ENCODE data around the gene SPHK2. TPM values are rescaled to one million over a fixed set of nuclear protein-coding genes. Genes with fewer than 3 reads are reported as not detected.

SPHK2 gene
- total and polyA plus RNA-seq, 9 donors: 2.9 to 37.2 (median 25.4) TPM

DNA sequence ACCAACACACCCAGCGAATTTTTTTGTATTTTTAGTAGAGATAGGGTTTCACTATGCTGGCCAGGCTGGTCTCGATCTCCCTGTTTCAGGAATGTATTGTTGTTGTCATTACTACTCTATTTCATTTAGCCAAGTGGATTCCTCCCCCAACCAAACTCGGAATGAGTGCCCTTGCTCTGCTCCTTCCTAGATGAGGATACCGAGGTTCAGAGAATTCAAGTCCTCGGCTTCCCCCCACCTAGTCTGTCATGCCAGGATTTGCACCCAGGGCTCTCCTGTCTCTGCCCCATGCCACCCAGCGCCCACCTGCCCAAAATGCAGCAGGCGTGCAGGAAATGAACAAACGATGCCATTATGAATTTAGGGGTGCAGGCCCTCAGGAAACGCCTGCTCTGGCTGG is 16.3 kb upstream of the SPHK2 start:
- no peaks in the 10 kb centered on the region for H3K36me3 ChIP-seq
- intact Hi-C loops (cut with DNase I): no loop called here

DNA sequence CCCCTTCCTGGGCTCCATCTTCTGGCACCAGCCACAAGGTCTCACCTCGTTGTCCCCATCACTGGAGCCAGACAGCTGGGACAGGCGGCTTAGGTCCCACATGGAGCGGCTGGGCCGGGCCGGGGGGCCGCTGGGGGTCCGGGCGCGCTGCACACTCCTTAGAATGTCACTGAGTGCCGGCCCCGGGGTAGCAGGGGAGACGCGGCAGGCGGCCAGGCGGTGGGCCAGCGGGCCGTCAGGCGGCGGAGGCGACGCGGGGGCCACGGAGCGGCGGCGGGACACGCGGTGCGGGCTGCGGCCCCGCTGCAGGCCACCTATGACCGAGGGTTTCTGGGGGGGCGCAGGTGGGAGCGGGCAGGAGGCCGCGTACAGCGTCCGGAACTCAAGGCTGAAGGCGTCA is 15.9 kb upstream of the SPHK2 start:
- WGBS, 3 donors: 85 to 88% (median 87%) methylated on average over 38 to 39 of the region's 39 CpGs
- no peak for DNase-seq
- Histone ChIP-seq H3K4me1 (ENCODE audit: insufficient read depth) (no peaks in the 10 kb centered on the region), H3K27ac (no peak overlapping the region), H3K9me3 (no peaks in the 10 kb centered on the region), H3K4me3 (no peak overlapping the region), H3K27me3 (no peaks in the 10 kb centered on the region), H3K36me3 (no peaks in the 10 kb centered on the region)
- intact Hi-C loops (cut with DNase I): no loop called here
- TF ChIP-seq, protein P1, sequence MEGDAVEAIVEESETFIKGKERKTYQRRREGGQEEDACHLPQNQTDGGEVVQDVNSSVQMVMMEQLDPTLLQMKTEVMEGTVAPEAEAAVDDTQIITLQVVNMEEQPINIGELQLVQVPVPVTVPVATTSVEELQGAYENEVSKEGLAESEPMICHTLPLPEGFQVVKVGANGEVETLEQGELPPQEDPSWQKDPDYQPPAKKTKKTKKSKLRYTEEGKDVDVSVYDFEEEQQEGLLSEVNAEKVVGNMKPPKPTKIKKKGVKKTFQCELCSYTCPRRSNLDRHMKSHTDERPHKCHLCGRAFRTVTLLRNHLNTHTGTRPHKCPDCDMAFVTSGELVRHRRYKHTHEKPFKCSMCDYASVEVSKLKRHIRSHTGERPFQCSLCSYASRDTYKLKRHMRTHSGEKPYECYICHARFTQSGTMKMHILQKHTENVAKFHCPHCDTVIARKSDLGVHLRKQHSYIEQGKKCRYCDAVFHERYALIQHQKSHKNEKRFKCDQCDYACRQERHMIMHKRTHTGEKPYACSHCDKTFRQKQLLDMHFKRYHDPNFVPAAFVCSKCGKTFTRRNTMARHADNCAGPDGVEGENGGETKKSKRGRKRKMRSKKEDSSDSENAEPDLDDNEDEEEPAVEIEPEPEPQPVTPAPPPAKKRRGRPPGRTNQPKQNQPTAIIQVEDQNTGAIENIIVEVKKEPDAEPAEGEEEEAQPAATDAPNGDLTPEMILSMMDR (IDR thresholded peaks at IDR 0.05): no peak
- TF ChIP-seq EP300 (IDR thresholded peaks at IDR 0.05): no peak

More for the DNA sequence above, 16.3 kb upstream of the SPHK2 start:
- Histone ChIP-seq H3K4me3 (no peak overlapping the region), H3K27me3 (no peaks in the 10 kb centered on the region), H3K27ac (no peak overlapping the region), H3K4me1 (ENCODE audit: insufficient read depth) (no peaks in the 10 kb centered on the region), H3K9me3 (no peaks in the 10 kb centered on the region)
- no peak for TF ChIP-seq POLR2A (IDR thresholded peaks at IDR 0.05)
- DNase-seq: no peak
- WGBS, 3 donors: 72 to 81% (median 72%) methylated on average over 9 of the region's 9 CpGs

DNA sequence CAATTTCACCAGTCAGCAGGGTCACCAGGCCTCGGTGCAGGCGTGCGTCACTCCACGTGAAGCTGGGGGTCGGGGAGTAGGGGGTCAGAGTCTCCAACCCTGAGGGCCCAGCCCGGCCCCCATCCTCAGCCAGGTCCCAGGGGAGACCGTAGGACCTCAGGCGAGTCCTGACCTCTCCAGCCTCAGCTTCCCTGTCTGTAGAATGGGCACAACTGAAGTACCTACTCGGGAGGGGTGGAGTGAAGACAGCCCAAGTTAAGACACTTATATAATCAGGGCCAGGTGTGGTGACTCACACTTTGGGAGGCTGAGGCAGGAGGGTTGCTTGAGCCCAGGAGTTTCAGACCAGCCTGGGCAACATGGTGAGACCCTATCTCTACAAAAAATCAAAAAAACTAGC is 15.5 kb upstream of the SPHK2 start:
- Histone ChIP-seq H3K4me1 (ENCODE audit: insufficient read depth) (no peaks in the 10 kb centered on the region), H3K36me3 (no peaks in the 10 kb centered on the region), H3K27me3 (no peaks in the 10 kb centered on the region), H3K9me3 (no peaks in the 10 kb centered on the region), H3K4me3 (no peak overlapping the region), H3K27ac (no peak overlapping the region)
- WGBS, 3 donors: 87 to 91% (median 88%) methylated on average over 9 of the region's 9 CpGs
- intact Hi-C loops (cut with DNase I): no loop called here
- TF ChIP-seq, protein P1 (IDR thresholded peaks at IDR 0.05): no peak
- TF ChIP-seq EP300 (IDR thresholded peaks at IDR 0.05) (no peak), POLR2A (IDR thresholded peaks at IDR 0.05) (no peak)
- no peak for DNase-seq

DNA sequence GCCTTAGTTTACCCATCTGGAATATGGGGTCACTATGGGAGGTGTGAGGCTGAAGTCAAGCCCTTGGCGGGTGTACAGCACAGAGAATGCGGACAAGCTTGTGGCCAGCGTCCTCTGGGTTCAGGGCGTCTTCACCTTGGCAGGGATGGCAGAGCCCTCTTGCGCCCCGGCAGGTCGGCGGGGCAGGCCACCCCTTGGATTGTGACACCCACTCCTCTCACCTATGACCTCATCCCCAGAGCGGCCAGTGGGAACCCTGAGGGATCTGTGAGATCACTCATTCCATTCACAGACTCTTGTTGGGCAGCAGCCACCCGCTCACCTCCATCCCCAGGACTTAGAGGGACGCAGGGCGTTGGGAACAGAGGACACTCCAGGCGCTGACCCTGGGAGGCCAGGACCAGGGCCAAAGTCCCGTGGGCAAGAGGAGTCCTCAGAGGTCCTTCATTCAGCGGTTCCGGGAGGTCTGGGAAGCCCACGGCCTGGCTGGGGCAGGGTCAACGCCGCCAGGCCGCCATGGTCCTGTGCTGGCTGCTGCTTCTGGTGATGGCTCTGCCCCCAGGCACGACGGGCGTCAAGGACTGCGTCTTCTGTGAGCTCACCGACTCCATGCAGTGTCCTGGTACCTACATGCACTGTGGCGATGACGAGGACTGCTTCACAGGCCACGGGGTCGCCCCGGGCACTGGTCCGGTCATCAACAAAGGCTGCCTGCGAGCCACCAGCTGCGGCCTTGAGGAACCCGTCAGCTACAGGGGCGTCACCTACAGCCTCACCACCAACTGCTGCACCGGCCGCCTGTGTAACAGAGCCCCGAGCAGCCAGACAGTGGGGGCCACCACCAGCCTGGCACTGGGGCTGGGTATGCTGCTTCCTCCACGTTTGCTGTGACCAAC is 12.6 kb upstream of the SPHK2 start, which contains the start of gene SPACA4:
Gene SPACA4 (plus strand): TSS at position 280 of the 896 bp plus-strand sequence. CDS start 237 bp downstream, at position 517.
- intact Hi-C loops (cut with DNase I): no loop called here
- Histone ChIP-seq H3K27ac (no peak within 1 kb of the TSS), H3K27me3 (no peaks in the 10 kb centered on the region), H3K36me3 (no peaks in the 10 kb centered on the region), H3K9me3 (no peaks in the 10 kb centered on the region), H3K4me3 (no peak within 1 kb of the TSS), H3K4me1 (ENCODE audit: insufficient read depth) (no peaks in the 10 kb centered on the region)
- no peak for TF ChIP-seq POLR2A (IDR thresholded peaks at IDR 0.05)
- no peak for TF ChIP-seq EP300 (IDR thresholded peaks at IDR 0.05)
- TF ChIP-seq, protein P1 (IDR thresholded peaks at IDR 0.05): no peak
- 83 to 88% (median 84%) methylated on average over 30 to 39 of the region's 39 CpGs for whole genome bisulfite sequencing, 3 donors
- DNase-seq: no peak

DNA sequence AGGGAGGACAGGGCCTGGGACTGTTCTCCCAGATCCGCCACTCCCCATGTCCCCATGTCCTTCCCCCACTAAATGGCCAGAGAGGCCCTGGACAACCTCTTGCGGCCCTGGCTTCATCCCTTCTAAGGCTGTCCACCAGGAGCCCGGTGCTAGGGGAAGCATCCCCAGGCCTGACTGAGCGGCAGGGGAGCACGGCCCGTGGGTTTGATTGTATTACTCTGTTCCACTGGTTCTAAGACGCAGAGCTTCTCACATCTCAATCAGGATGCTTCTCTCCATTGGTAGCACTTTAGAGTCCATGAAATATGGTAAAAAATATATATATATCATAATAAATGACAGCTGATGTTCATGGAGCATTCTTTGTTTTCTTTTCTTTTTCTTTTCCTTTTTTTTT is 11.9 kb upstream of the SPHK2 start:
- no peak for DNase-seq
- H3K4me1 ChIP-seq (ENCODE audit: insufficient read depth): no peaks in the 10 kb centered on the region
- no peak overlapping the region for H3K27ac ChIP-seq
- intact Hi-C loops (cut with DNase I): no loop called here
- H3K4me3 ChIP-seq: no peak overlapping the region
- 76 to 77% (median 76%) methylated on average over 7 of the region's 7 CpGs for WGBS, 3 donors
- H3K9me3 ChIP-seq: no peaks in the 10 kb centered on the region
- TF ChIP-seq, protein P1 (IDR thresholded peaks at IDR 0.05): no peak
- TF ChIP-seq POLR2A (IDR thresholded peaks at IDR 0.05) (no peak), EP300 (IDR thresholded peaks at IDR 0.05) (no peak)
- no peaks in the 10 kb centered on the region for H3K36me3 ChIP-seq
- no peaks in the 10 kb centered on the region for H3K27me3 ChIP-seq

Data from ovary (tissue), 9 donors.